HG02798 (cell line): ENCODE results near the gene SAMD4A.

Experiments used
- ATAC-seq: cut with Tn5 transposase; IDR thresholded peaks from one replicate; pipeline ENCODE4 v1.9.1; 2021; ENCODE audit warnings: mild to moderate bottlenecking; ENCODE audit not compliant: unreplicated experiment, poor library complexity

Gene SAMD4A

DNA sequence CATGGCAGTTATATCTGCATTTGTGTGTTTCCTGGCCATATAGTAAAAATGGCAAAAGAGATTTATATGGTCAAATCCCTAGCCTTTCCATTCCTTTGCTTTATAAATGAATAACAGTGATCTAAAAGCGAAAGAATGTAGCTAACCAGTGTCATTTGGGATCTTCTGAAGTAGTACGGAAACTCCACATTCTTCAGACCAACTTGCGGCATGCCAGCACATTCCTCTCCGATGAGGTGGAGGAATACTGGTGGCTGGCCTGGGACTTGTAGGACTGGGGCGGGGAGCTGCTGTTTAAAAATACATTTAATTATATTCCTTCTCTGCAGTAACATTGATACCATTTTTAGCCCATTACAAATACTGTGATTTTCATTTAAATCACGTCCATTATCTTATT lies 85.3 kb downstream of the SAMD4A start:
- ATAC-seq = no peak

- no peak for ATAC-seq
Measured at GRCh38 chr14:54652605-54653052, 85.7 kb downstream of the SAMD4A start.

DNA sequence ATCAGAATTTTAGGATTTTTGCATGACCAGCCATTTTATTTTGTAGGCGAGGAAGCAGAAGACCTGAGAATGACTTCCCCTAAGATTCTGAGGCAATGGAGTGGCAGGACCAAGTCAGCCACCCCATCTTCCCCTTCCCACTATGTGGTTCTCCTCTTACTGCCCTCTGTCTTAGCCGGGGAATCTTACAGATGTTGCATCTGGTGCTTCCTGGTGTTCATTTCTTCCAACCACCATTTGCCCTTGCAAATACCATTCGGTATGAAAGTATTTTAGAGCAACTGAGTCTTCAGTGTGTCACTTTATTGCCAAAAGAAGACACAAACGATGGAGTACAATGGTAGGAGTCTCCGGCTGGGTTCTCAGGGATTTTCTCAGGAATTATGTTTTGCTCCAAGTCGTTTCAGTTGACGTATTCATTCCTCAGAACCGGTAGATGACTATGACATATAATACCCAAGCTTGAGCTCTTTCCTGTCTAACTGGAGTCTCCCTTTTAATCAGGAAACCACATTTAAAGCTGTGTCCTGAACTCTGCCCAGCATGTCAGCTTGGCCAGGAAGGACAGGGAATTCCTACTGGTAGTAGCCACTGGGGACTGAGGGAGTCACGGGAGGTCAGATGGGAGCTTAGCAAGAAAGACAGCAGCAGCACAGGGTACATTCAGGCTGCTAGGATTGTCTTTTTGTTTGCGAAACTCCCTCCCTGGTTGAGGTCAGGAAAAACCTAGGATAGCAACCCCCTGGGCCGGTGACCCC lies 87.0 kb downstream of the SAMD4A start:
- ATAC-seq = no peak

DNA sequence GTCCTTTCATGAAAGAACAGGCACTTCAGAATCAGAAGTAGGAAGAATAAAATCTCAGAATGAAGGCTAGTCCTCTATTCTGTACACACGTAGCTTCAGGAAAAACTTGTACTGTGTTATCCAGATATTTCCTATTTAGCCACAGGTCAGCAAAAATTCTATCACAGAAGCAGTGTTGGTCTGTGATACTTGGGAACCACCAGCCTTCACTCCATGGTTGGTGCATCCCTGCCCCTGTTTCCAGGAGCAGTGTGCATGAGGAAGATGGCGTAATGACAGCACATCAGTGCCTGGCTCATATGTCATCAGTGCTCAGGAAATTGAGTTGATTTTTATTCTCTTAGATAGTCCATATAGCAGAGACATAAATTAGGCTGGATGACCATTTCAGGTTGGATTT lies 87.7 kb downstream of the SAMD4A start:
- no peak for ATAC-seq

DNA sequence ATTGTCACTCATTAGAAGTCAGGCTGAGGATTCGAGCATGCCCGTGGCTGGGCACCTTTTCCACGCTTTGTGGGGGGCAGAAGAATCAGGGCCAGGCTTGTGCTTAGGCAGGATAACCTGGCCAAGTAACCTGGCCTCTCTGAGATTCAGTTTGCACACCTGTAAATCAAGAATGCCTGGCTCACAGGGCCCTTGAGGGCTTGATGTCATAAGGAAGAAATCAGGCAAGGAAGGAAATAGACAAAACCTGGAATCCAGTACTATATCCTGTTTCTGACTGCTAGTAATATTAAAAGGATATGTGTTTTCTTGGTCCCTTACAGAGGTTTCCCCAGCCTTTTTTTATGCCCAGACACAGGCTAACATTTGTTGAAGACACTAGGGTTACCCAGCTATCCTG lies 91.9 kb downstream of the SAMD4A start:
- ATAC-seq = no peak

DNA sequence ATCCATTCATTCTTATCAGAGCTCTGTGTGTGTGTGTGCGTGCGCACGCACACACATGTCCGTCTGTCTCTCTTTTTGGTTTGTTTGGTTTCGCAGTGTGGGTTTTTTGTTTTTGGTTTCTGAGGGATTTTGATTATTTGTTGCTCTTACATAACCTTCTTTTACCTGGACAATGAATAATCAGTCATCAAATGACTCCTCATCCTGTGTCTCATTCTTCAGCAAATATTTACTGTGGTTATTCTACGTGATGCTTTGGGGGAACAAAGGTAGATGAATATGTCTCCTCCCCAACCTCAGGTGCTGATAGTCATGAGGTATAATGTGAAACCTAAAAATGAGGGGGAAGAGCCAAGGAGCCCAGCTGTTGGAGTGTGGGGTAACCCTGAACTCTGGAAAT lies 92.4 kb downstream of the SAMD4A start:
- no peak for ATAC-seq

DNA sequence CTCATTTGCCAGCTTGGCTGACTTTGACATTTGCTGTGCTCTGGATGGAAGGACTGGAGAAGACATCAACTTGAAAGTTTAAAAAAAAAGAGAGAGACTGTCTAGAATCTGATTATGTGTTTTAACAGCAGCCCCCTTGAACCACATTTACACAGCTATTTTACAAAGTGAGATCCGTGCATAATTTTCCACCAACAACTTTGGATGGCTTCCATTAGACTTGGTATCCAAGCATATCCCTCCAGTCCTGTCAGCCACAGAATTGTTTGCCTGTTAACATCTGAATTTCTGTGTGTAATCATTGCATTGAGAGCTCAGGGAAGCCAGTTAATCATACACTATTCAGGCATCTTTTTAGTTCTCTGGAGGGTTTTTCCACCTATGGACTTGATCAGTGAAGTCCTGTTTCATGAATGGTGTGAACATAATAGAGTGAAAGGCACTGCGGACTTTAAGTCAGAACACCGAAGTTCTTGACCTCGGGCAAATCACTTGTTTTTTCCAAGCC lies 93.7 kb downstream of the SAMD4A start:
- ATAC-seq = no peak

GRCh38 chr14:54662491-54663133 lies 95.7 kb downstream of the SAMD4A start:
- no peak for ATAC-seq

DNA sequence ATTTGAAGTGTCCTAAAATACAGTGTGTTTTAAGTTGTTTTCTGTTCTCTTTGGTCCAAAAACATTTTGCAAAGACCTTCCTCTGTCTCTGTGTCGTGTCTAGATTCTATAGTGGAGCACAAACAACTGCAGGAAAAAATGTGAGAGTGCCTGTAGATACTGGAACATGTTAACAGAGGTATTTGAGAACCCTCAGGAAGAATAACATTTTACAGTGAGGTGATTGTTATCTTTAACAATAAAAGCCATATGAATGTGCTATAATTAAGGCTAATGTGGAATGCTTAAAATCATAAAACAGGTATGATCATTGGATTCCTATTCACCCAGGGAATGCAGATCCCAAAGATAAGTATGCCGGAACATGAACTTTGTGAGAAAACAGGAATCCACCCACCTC lies 98.0 kb downstream of the SAMD4A start:
- no peak for ATAC-seq

DNA sequence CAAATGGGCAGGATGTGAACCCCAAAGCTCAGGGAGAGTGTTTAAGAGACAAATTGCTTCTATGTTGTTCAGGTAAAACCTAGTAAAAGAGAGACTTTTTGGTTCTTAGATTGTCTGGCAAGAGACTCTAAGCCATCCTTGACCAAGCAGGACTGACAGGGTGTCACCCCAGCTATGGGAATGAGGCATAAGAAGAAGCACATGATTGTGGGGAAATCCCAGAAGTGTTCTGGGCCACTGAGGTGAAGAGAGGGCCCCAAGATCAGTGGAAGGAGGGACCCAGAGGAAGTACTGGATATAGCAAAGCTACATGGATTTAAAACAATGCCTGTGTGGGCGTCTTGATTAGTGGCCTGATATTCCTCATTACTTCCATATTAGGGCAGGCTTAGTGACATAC lies 99.0 kb downstream of the SAMD4A start:
- ATAC-seq = peak; percentile 40

GRCh38 chr14:54667026-54667744 lies 100.3 kb downstream of the SAMD4A start:
- no peak for ATAC-seq

DNA sequence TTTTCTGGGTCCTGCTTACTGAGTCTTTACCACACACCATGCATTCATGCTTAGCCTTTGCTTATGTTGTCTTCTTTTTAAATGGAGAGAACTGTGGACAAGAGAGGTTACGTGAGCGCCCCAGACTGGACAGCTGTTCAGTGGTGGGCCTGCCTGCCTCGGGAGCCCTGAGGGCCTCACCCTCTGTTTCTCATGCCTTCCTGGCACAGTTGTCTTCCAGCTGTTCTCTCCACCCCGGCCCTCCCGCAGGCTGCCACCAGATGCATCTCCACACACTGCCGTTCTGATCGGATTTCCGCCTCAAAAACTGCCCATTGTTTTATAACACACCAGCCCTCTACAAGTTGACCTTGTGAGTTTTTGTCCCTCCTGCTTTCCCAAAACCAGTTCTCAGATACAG lies 100.8 kb downstream of the SAMD4A start:
- ATAC-seq = no peak

- no peak for ATAC-seq
Measured at GRCh38 chr14:54669721-54670561, 103.0 kb downstream of the SAMD4A start.

DNA sequence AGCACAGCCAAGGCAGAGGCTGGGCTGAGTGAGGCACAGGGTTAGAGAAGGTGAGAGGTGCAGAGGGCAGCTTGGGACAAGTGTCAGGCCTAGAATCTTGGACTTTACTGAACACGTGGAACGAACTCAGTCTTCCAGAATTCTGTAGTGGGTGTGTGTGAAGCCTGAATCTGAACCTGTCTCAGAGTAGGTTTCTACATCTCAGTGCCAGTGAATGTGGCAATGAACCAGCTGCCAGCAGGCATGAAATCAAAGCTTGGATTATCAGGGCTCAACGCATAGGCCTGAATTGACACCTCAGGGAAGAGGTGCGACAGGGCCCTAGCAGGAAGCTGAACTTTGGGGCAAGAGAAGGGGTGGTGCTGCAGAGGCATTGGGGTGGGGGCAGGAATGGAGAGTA lies 104.6 kb downstream of the SAMD4A start:
- no peak for ATAC-seq

DNA sequence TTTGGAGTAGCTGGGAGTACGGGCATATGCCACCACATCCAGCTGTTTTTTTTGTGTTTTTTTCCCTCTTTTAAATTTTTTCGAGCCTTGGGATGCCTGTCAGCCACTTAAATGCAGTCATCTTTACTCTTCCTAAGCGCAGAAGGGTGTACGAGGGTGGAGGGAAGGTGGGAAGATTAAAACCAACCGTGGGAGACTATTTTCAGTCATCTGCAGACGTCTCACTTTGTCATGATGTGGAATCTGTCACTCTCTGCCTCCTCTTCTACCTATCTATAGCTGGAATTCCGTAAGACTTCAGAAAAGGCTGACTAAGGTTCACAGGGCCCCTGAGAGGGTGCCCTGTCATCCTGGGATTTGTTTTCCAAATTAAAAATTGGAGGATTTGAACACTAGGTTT lies 105.3 kb downstream of the SAMD4A start:
- no peak for ATAC-seq

GRCh38 chr14:54672688-54673087 lies 105.8 kb downstream of the SAMD4A start:
- ATAC-seq = no peak

DNA sequence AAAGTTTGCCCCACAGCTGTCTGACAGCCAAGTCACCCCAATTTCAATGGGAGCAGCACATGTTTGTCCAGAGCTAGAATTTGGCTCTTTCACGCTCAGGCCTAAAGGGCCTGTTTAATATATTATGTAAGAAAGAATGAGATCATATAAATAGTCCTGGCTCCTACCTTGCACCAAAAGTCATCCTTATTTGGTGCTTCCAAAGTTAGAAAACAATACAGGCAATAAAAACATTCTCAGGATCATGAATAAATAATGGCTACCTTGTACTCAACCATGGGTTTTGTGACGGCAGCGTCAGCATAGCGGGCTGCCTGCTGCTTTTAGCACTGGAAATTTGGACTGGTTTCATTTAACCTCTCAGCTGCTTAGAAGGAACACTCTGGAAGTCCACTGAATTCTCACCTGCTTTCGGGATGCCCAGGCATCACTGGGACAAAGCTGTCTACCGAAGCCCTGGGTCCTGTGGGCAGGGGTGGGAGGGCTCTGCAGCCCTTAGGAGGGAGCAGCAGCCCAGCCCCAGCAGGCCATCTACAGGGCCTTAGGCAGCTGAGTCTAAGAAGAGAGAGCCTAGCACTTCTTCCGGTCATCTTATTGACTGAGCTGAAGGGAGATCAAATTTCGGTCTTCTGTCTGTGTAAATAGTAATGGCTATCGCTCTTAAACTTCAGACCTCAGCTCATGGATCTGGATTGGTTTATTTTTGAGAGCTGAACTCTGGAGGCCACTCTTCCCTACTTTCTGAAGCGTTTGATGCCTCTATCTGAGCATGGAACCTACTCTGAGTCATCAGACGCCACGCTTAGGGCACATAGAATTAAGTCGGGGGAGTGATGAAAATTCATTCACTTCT lies 106.5 kb downstream of the SAMD4A start:
- no peak for ATAC-seq

- ATAC-seq = peak; percentile 70
Measured at GRCh38 chr14:54674046-54674741, 107.3 kb downstream of the SAMD4A start.
